MM.1S (cell line): ENCODE data around the gene ANXA2.

Source experiments
- DNase-seq: peaks from one replicate; pipeline ENCODE4 v3.0.0-alpha.2; 2015
- H2AFZ ChIP-seq: fragments of 300-600 bp; sonication (generic); 2 replicates; pipeline ENCODE4 v1.6.0; 2016; ENCODE audit warnings: antibody characterized with exemption, low read length
- H3F3A ChIP-seq: fragments of 300-600 bp; sonication (generic); 2 replicates; pipeline ENCODE4 v1.6.1; 2016; ENCODE audit warnings: mild to moderate bottlenecking, antibody characterized with exemption, low read length, moderate library complexity, mixed read lengths; ENCODE audit not compliant: insufficient read depth
- H3K27ac ChIP-seq: fragments of 300-600 bp; sonication (generic); 2 replicates; pipeline ENCODE4 v1.5.1; 2016; ENCODE audit warnings: mild to moderate bottlenecking, low read length
- H3K27me3 ChIP-seq: fragments of 300-600 bp; sonication (generic); replicated peaks from 2 replicates; pipeline ENCODE4 v1.6.0; 2016; ENCODE audit warnings: low read length; ENCODE audit not compliant: insufficient read depth
- H3K36me3 ChIP-seq: fragments of 300-600 bp; sonication (generic); replicated peaks from 2 replicates; pipeline ENCODE4 v1.6.1; 2016; ENCODE audit warnings: mild to moderate bottlenecking, low read length, mixed read lengths; ENCODE audit not compliant: insufficient read depth
- H3K4me1 ChIP-seq: fragments of 300-600 bp; sonication (generic); 2 replicates; pipeline ENCODE4 v1.6.1; 2016; ENCODE audit warnings: low read length, mixed read lengths
- H3K4me2 ChIP-seq: fragments of 300-600 bp; sonication (generic); 2 replicates; pipeline ENCODE4 v1.6.0; 2016; ENCODE audit warnings: low read depth, low read length
- H3K4me3 ChIP-seq: fragments of 300-600 bp; sonication (generic); 2 replicates; pipeline ENCODE4 v1.5.1; 2016; ENCODE audit warnings: low read length, mixed read lengths
- H3K79me2 ChIP-seq: fragments of 300-600 bp; sonication (generic); 2 replicates; pipeline ENCODE4 v1.6.1; 2016; ENCODE audit warnings: mixed run types, low read length, mixed read lengths
- H3K9ac ChIP-seq: fragments of 300-600 bp; sonication (generic); 2 replicates; pipeline ENCODE4 v1.6.1; 2016; ENCODE audit warnings: low read length, mixed read lengths
- H3K9me2 ChIP-seq: fragments of 300-600 bp; sonication (generic); replicated peaks from 2 replicates; pipeline ENCODE4 v1.6.1; 2016; ENCODE audit warnings: mild to moderate bottlenecking, low read length, mixed read lengths; ENCODE audit not compliant: insufficient read depth
- H3K9me3 ChIP-seq: fragments of 300-600 bp; sonication (generic); replicated peaks from 2 replicates; pipeline ENCODE4 v1.6.1; 2016; ENCODE audit warnings: mild to moderate bottlenecking, low read length, mixed read lengths; ENCODE audit not compliant: insufficient read depth
- H4K20me1 ChIP-seq: fragments of 300-600 bp; sonication (generic); 2 replicates; pipeline ENCODE4 v1.6.1; 2016; ENCODE audit warnings: mild to moderate bottlenecking, low read length, moderate library complexity, mixed read lengths; ENCODE audit not compliant: insufficient read depth
- EZH2 ChIP-seq: fragments of 300-600 bp; sonication (generic); optimal IDR thresholded peaks from 2 replicates; pipeline ENCODE3; 2017; ENCODE audit warnings: low read depth, mild to moderate bottlenecking, antibody characterized with exemption, low read length, mixed read lengths
- EZH2phosphoT487 ChIP-seq: fragments of 300-600 bp; sonication (generic); IDR thresholded peaks from 2 replicates; pipeline ENCODE4 v1.6.1; 2018; ENCODE audit warnings: antibody characterized with exemption, low read length
- TF ChIP-seq, protein P1 (sequence below): fragments of 300-600 bp; sonication (generic); IDR thresholded peaks from 2 replicates; pipeline ENCODE4 v1.5.1; 2016; ENCODE audit warnings: antibody characterized with exemption, low read length, mixed read lengths

Gene ANXA2

GRCh38 chr15:60399246-60399915 lies 1.6 kb upstream of the ANXA2 start:
- Histone ChIP-seq H3K4me2 (peak overlapping the region; percentile 54; the same call in 1 of the 2 replicates), H3K4me3 (no peak overlapping the region), H4K20me1 (no peaks in the 10 kb centered on the region), H2AFZ (0 out of 2 replicates have a peak overlapping the region, but pooled peaks have one; percentile 21), H3K9ac (no peak overlapping the region), H3K79me2 (peaks cover 33% of the 10 kb centered on the region), H3K9me3 (no peaks in the 10 kb centered on the region), H3K27me3 (no peaks in the 10 kb centered on the region), H3K4me1 (peaks cover 7% of the 10 kb centered on the region), H3K36me3 (no peaks in the 10 kb centered on the region), H3F3A (peaks cover 8% of the 10 kb centered on the region; the same call in 1 of the 2 replicates), H3K27ac (no peak overlapping the region; the same call in 1 of the 2 replicates), H3K9me2 (no peaks in the 10 kb centered on the region)
- DNase-seq = no peak
- TF ChIP-seq, protein P1, sequence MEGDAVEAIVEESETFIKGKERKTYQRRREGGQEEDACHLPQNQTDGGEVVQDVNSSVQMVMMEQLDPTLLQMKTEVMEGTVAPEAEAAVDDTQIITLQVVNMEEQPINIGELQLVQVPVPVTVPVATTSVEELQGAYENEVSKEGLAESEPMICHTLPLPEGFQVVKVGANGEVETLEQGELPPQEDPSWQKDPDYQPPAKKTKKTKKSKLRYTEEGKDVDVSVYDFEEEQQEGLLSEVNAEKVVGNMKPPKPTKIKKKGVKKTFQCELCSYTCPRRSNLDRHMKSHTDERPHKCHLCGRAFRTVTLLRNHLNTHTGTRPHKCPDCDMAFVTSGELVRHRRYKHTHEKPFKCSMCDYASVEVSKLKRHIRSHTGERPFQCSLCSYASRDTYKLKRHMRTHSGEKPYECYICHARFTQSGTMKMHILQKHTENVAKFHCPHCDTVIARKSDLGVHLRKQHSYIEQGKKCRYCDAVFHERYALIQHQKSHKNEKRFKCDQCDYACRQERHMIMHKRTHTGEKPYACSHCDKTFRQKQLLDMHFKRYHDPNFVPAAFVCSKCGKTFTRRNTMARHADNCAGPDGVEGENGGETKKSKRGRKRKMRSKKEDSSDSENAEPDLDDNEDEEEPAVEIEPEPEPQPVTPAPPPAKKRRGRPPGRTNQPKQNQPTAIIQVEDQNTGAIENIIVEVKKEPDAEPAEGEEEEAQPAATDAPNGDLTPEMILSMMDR = no peak
- TF ChIP-seq EZH2 (no peak), EZH2phosphoT487 (no peak)

GRCh38 chr15:60396958-60397771 lies 621 bp downstream of the ANXA2 start:
- Histone ChIP-seq H3F3A (peaks cover 8% of the 10 kb centered on the region; the same call in 1 of the 2 replicates), H3K4me3 (peak overlapping the region; percentile 90), H3K79me2 (peaks cover 54% of the 10 kb centered on the region), H3K4me2 (peak overlapping the region; percentile 54), H3K36me3 (no peaks in the 10 kb centered on the region), H3K27ac (peak overlapping the region; percentile 54; the same call in 1 of the 2 replicates), H3K27me3 (no peaks in the 10 kb centered on the region), H3K9me2 (no peaks in the 10 kb centered on the region), H3K9me3 (no peaks in the 10 kb centered on the region), H3K9ac (peak overlapping the region; percentile 85), H2AFZ (peak overlapping the region; percentile 67), H4K20me1 (no peaks in the 10 kb centered on the region), H3K4me1 (peaks cover 7% of the 10 kb centered on the region)
- DNase-seq = peak; percentile 77
- TF ChIP-seq EZH2 (no peak), EZH2phosphoT487 (no peak)
- TF ChIP-seq, protein P1 = no peak

- peak overlapping the region; percentile 90 for H3K4me3 ChIP-seq
- peaks cover 7% of the 10 kb centered on the region for H3K4me1 ChIP-seq
- DNase-seq = no peak
- peak overlapping the region; percentile 85; the same call in 1 of the 2 replicates for H3K9ac ChIP-seq
- H3K36me3 ChIP-seq = no peaks in the 10 kb centered on the region
- peak overlapping the region; percentile 54 for H3K4me2 ChIP-seq
- H3K27ac ChIP-seq = peak overlapping the region; percentile 54; the same call in 1 of the 2 replicates
- H3K79me2 ChIP-seq = peaks cover 60% of the 10 kb centered on the region
- H3K9me2 ChIP-seq = no peaks in the 10 kb centered on the region
- H2AFZ ChIP-seq = no peak overlapping the region
- H4K20me1 ChIP-seq = no peaks in the 10 kb centered on the region
- peaks cover 8% of the 10 kb centered on the region; the same call in 1 of the 2 replicates for H3F3A ChIP-seq
- H3K27me3 ChIP-seq = no peaks in the 10 kb centered on the region
- H3K9me3 ChIP-seq = no peaks in the 10 kb centered on the region
- no peak for TF ChIP-seq EZH2phosphoT487
- TF ChIP-seq EZH2 = no peak
- TF ChIP-seq, protein P1 = no peak
Observed at GRCh38 chr15:60396560-60396957, 1.2 kb downstream of the ANXA2 start.
